Stimulated activated CD8-positive, alpha-beta memory T cell treated with anti-CD3 and anti-CD28 coated beads, Interleukin-12 subunit alpha, Interleukin-12 subunit beta, amount 100 ng/mL, for 24 hours (primary cell): Measurements from ENCODE around the gene BGLAP.

Experiments
- DNase-seq: peaks from one replicate; pipeline ENCODE4 v3.0.0-alpha.2; 2020; ENCODE audit errors: extremely low read depth

The BGLAP gene

DNA sequence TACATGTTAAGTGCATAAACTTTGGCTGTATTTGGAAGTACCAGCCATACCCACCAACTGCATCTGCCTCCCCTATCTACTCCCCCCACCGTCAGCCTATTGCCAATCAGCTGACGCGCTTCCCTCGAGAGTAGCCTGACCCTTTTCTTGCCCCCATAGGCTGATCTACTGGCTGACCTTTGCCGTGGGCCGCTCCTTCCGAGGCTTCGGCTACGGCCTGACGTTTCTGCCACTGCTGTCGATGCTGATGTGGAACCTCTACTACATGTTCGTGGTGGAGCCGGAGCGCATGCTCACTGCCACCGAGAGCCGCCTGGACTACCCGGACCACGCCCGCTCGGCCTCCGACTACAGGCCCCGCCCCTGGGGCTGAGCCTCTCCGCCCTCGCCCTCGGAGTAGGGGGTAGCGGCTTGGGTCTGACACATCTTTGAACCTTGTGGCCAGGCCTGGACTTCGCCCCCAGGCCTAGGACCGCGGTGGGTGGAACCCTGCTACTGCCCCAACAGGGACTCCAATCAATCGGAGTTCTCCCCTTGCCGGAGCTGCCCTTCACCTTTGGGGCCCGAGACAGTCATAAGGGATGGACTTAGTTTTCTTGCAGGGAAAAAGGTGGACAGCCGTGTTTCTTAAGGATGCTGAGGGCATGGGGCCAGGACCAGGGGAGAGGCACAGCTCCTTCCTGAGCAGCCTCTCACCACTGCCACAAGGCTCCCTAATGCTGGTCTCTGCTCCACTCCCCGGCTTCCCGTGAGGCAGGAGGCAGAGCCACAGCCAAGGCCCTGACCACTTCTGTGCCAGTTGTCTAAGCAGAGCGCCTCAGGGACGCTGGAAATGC, 49.5 kb downstream of the BGLAP start:
- DNase-seq: no peak
